Thoracic aorta (tissue), 2 donors: ENCODE data around the gene BRI3. TPM values are rescaled to one million over a fixed set of nuclear protein-coding genes. Genes with fewer than 3 reads are reported as not detected.

Experiments
- ATAC-seq: fragments of 150-250 bp; one replicate; pipeline ENCODE4 v1.8.0; 2017; ENCODE audit warnings: low read depth; ENCODE audit not compliant: insufficient number of reproducible peaks, low FRiP score
- DNase-seq: peaks from one replicate; pipeline ENCODE4 v3.0.0-alpha.2; 2020; ENCODE audit warnings: low spot score
- H3K27ac ChIP-seq, 2 donors: fragments of 200-600 bp; sonication (generic); 1 replicate in 1 of 2; 2 replicates in 1 of 2; pipeline ENCODE4 v1.5.1; 2016; ENCODE audit warnings: mild to moderate bottlenecking in 2 of 2, moderate library complexity in 2 of 2
- H3K27me3 ChIP-seq: fragments of 200-600 bp; sonication (generic); replicated peaks from 2 replicates; pipeline ENCODE4 v1.6.0; 2016; ENCODE audit warnings: mild to moderate bottlenecking; ENCODE audit not compliant: insufficient read depth
- H3K36me3 ChIP-seq: fragments of 200-600 bp; sonication (generic); one replicate; pipeline ENCODE4 v1.5.1; 2016
- H3K4me1 ChIP-seq, 2 donors: fragments of 200-600 bp; sonication (generic); 1 replicate in 1 of 2; 2 replicates in 1 of 2; pipeline versions ENCODE4 v1.5.1 to v1.6.0; 2016; ENCODE audit warnings: low read depth in 2 of 2, mild to moderate bottlenecking in 1 of 2; ENCODE audit not compliant: control insufficient read depth in 1 of 2
- H3K4me3 ChIP-seq: fragments of 200-600 bp; sonication (generic); 2 replicates; pipeline ENCODE4 v1.5.1; 2016; ENCODE audit warnings: mild to moderate bottlenecking
- H3K9me3 ChIP-seq: fragments of 200-600 bp; sonication (generic); 2 replicates; pipeline ENCODE4 v1.5.1; 2016
- total RNA-seq, 2 donors: library from RNA; depleted of rRNA; stranded (reverse); fragments of >200 nt; gene quantifications; one replicate each; pipeline versions ENCODE4 v1.1.0 to v1.2.3, GENCODE V29; 2016
- TF ChIP-seq, protein P1 (sequence below): fragments of 200-600 bp; sonication (generic); IDR thresholded peaks from one replicate; pipeline ENCODE4 v1.5.1; 2019; ENCODE audit warnings: antibody characterized with exemption

BRI3 gene
- total RNA-seq, 2 donors from 2014 or later: 95.1 to 104 TPM

DNA sequence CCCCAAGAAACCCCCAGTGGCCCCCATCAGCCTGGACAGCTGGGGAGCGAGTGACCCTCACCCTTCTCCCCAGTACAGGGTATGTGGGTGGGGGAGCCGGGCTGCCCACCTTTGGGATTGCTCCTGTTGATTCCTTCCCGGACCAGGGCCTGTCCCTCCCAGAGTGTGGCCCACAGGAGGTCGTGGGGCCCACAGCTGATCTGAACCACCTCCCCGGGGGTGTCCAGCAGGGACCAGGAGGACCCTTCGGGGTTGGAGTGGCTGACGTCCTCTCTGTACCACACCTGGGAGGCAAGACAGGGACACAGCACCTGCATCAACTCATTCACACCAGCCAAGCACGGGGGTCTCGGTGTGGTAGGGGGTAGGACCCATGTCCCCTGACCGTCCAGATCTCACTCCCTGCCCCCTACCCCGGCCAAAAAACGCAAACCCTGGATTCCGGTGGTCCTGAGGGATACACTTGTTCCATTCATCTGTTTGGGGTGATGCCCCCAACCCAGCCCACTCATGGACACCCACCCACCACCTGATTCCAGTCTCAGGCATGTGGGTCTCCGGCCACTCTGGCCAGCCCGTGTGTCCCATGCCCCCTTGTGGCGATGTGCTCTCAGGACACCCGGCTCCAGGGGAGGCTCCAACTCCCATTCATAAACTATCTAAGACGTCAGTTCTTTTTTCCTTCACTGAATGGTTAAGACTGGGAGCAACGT, 40.4 kb upstream of the BRI3 start:
- no peak for DNase-seq
- Histone ChIP-seq H3K27ac (no peak overlapping the region), H3K9me3 (no peaks in the 10 kb centered on the region), H3K27me3 (no peaks in the 10 kb centered on the region), H3K4me1 (no peaks in the 10 kb centered on the region), H3K4me3 (no peak overlapping the region), H3K36me3 (peaks cover 32% of the 10 kb centered on the region)
- TF ChIP-seq, protein P1, sequence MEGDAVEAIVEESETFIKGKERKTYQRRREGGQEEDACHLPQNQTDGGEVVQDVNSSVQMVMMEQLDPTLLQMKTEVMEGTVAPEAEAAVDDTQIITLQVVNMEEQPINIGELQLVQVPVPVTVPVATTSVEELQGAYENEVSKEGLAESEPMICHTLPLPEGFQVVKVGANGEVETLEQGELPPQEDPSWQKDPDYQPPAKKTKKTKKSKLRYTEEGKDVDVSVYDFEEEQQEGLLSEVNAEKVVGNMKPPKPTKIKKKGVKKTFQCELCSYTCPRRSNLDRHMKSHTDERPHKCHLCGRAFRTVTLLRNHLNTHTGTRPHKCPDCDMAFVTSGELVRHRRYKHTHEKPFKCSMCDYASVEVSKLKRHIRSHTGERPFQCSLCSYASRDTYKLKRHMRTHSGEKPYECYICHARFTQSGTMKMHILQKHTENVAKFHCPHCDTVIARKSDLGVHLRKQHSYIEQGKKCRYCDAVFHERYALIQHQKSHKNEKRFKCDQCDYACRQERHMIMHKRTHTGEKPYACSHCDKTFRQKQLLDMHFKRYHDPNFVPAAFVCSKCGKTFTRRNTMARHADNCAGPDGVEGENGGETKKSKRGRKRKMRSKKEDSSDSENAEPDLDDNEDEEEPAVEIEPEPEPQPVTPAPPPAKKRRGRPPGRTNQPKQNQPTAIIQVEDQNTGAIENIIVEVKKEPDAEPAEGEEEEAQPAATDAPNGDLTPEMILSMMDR: peak; percentile 39
- no peak for ATAC-seq

DNA sequence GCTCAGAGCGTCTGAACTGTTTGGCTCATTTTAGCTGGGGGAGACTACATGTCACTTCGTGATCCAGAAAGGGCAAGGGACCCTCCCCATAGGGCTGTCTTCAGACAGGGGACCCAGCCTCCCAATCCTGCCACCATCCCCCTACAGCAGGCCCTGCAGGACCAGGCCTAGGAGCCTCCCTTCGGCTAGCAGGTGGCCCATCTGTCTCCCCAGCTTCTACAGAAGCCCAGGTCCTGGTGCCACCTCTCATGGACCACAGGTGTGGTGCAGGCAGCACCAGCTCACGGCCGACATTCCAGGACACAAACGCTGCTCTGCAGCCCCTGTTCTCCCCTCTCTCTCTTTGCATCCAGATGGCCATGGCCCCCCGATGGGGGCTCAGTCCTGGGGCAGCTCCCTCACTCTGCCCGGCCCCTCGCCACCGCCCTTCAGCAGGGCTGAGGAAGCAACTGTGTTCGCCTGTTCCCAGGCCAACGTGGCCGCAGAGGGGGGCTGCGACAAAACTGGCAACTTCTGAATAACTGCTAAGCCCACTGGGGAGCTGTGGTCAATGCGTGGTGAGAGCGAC, 39.7 kb upstream of the BRI3 start:
- no peak overlapping the region for H3K4me3 ChIP-seq
- H3K27me3 ChIP-seq: no peaks in the 10 kb centered on the region
- no peak overlapping the region for H3K27ac ChIP-seq
- no peaks in the 10 kb centered on the region for H3K9me3 ChIP-seq
- TF ChIP-seq, protein P1: no peak
- peaks cover 32% of the 10 kb centered on the region for H3K36me3 ChIP-seq
- no peak for ATAC-seq
- DNase-seq: no peak
- H3K4me1 ChIP-seq: no peaks in the 10 kb centered on the region

DNA sequence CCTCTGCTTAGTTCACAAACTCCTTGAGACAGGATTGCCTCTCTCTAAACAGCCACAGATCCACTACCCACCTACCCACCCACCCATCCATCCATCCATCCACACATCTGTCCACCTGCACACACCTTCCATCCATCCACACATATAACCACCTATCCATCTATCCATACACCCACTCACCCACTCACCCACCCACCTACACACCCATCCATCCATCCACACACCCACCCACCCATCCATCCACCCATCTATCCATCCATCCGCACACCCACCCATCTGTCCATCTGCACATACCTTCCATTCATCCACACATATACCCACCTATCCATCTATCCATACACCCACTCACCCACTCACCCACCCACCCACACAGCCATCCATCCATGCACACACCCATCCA, 39.1 kb upstream of the BRI3 start:
- no peaks in the 10 kb centered on the region for H3K27me3 ChIP-seq
- no peak overlapping the region for H3K4me3 ChIP-seq
- H3K27ac ChIP-seq: no peak overlapping the region
- H3K9me3 ChIP-seq: no peaks in the 10 kb centered on the region
- no peak for DNase-seq
- ATAC-seq: no peak
- H3K4me1 ChIP-seq: no peaks in the 10 kb centered on the region
- TF ChIP-seq, protein P1: no peak
- H3K36me3 ChIP-seq: peaks cover 30% of the 10 kb centered on the region

DNA sequence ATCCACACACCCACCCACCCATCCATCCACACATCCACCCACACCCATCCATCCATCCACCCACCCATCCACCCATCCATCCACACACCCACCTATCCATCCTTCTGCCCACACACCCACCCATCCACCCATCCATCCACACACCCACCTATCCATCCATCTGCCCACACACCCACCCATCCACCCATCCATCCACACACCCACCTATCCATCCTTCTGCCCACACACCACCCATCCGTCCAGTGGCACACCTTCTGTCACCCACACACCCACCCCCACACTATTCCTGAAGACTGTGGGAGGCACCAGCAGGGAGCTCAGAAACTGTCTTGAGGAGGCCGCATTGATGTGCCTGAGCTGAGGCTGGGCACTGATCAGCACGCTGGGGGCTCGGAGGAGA, 38.6 kb upstream of the BRI3 start:
- H3K27me3 ChIP-seq: no peaks in the 10 kb centered on the region

DNA sequence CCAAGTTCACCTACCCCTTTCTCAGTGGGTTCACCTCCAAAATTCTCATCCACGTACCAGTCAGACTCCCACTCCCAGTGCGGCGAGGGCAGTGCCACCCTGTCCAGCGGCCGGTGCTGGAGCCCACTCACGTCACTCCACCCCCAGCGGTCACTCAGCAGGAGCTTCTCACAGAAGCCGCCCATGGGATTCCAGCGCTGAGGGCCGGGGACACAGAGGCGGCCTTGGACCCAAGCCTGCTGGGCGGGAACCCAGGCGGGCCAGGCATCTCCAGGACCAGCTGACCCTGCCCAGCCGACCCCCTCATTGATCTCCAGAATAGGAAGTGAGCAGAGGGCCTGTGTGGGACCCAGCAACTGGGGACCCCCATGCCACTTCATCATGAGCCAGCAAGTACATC, 36.6 kb upstream of the BRI3 start:
- Histone ChIP-seq H3K9me3 (no peaks in the 10 kb centered on the region), H3K36me3 (peaks cover 12% of the 10 kb centered on the region), H3K27me3 (no peaks in the 10 kb centered on the region), H3K27ac (no peak overlapping the region), H3K4me1 (no peaks in the 10 kb centered on the region), H3K4me3 (no peak overlapping the region)
- ATAC-seq (no peak), DNase-seq (no peak)
- TF ChIP-seq, protein P1: no peak

More for the DNA sequence above, 38.6 kb upstream of the BRI3 start:
- Histone ChIP-seq H3K36me3 (peaks cover 27% of the 10 kb centered on the region), H3K27ac (no peak overlapping the region), H3K4me3 (no peak overlapping the region), H3K9me3 (no peaks in the 10 kb centered on the region), H3K4me1 (no peaks in the 10 kb centered on the region)
- DNase-seq (no peak), ATAC-seq (no peak)
- TF ChIP-seq, protein P1: no peak
